ENCODE data around the gene PABPC1L. TPM values are rescaled to one million over a fixed set of nuclear protein-coding genes. Genes with fewer than 3 reads are reported as not detected.
"Not testable (repeated sequence)": the region's sequence is repeated elsewhere in the genome, so short reads cannot be mapped to it uniquely, and the experiment has no call there.

Gene PABPC1L
- total RNA-seq, 4 donors from 2014 or later: 2.2 to 13.5 (median 3.2) TPM

DNA sequence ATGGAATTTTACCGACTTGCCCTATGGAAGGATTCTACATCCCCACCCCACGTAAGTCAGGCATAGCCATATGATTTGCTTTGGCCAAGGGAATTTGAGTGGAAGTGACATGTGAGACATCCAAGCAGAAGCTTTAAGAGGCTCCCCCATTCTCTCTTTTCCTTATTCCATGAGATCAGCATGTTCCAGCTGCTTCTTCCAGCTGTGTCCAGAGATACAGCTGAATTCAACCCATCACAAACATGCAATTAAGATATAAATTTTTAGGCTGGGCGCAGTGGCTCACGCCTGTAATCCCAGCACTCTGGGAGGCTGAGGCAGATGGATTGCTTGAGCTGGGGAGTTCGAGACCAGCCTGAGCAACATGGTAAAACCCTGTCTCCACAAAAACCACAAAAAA is 40.4 kb upstream of the PABPC1L start:
- Histone ChIP-seq H3K4me1 (peaks cover 0 to 14% (median 0%) of the 10 kb centered on the region in 3 donors), H3K27me3 (no peaks in the 10 kb centered on the region), H3K4me3 (no peak overlapping the region), H3K36me3 (no peaks in the 10 kb centered on the region), H3K27ac (no peak overlapping the region), H3K9me3 (no peaks in the 10 kb centered on the region)
- TF ChIP-seq POLR2AphosphoS5 (IDR thresholded peaks at IDR 0.05) (no peak), POLR2A (IDR thresholded peaks at IDR 0.05) (no peak), CTCF (IDR thresholded peaks at IDR 0.05) (no peak), EP300 (IDR thresholded peaks at IDR 0.05) (no peak)
- 61 to 66% methylated on average over 4 to 5 of the region's 5 CpGs for WGBS, 2 donors (ENCODE audit: low coverage in 1 of 2)
- no peak for ATAC-seq

DNA sequence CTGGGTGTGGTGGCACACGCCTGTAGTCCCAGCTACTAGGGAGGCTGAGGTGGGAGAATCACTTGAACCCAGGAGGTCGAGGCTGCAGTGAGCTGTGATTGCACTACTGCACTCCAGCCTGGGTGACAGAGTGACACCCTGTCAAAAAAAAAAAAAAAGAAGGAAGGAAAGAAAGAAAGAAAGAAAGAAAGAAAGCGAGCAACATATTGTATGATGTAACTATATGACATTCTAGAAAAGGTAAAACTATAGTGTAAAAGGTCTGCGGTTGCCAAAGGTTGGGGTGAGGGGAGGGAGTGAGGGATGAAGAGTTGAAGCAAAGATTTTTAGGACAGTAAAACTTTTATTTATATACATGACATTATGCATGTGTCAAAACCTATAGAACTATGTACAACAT is 27.5 kb upstream of the PABPC1L start:
- H3K27ac ChIP-seq, ATAC-seq, H3K9me3 ChIP-seq, H3K36me3 ChIP-seq, H3K4me3 ChIP-seq, H3K27me3 ChIP-seq: not testable (repeated sequence)
- H3K4me1 ChIP-seq: peaks cover 4 to 23% (median 4%) of the 10 kb centered on the region in 3 donors
- 84 to 88% methylated on average over 4 of the region's 4 CpGs for WGBS, 2 donors (ENCODE audit: low coverage in 1 of 2)

DNA sequence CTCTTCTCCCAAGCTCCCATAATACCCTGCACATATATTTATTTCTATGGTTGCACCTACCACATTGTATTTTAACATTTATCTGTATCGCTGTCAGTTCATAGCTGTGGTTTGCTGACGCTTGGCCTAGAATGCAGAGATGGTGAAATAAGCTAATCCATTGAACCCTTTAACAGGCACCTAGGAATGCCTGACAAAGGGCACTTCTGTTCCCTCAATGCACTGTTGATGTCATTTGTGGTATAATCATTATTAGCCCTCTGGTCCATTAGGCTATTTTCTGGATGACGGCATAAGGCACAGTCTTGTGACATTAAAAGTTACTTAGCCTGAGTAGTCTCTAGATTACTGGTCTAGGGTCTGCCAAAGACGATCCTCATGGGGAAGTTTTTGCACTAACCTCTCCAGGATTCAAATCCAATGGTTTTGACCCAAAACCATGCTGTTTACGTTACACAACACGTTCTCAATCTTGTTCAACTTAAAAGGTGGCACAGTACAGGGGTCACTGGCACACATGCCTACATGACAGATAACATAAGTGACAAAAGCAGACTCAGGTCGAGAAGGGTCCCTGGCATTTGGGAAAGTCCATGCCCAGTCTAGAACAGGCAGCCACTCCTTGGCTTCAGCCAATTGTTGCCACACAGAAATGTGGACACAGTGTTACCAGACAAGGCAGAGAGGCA is 26.5 kb upstream of the PABPC1L start:
- TF ChIP-seq CTCF (IDR thresholded peaks at IDR 0.05): no peak
- TF ChIP-seq POLR2AphosphoS5 (IDR thresholded peaks at IDR 0.05): no peak
- no peak for TF ChIP-seq POLR2A (IDR thresholded peaks at IDR 0.05)
- TF ChIP-seq EP300 (IDR thresholded peaks at IDR 0.05): no peak
- no peak overlapping the region for H3K4me3 ChIP-seq
- H3K4me1 ChIP-seq: peaks cover 9 to 33% (median 10%) of the 10 kb centered on the region in 3 donors
- no peaks in the 10 kb centered on the region for H3K36me3 ChIP-seq
- H3K27me3 ChIP-seq: no peaks in the 10 kb centered on the region
- no peak overlapping the region for H3K27ac ChIP-seq
- WGBS, 2 donors (ENCODE audit: low coverage in 1 of 2): 75 to 96% methylated on average over 6 of the region's 7 CpGs
- H3K9me3 ChIP-seq: no peaks in the 10 kb centered on the region
- no peak for ATAC-seq

DNA sequence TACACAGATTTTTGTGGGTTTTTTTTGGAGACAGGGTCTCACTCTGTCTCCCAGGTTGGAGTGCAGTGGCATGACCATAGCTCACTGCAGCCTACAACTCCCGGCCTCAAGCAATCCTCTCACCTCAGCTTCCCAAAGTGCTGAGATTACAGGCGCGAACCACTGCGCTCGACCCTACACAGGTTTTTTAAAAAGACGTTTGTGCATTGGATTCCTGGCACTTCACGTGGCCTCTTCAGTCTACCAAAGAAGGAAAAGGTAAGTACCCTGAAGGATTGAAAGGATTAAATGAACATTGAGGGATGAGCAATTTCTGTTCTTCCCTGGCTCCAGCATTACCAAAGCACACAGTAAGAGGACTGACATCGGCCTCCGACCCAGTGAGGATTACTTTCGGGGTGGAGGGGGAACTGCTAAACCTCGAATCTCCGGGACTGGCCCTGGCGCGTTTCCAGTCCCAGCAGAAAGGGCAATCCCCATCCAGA is 24.9 kb upstream of the PABPC1L start:
- no peaks in the 10 kb centered on the region for H3K27me3 ChIP-seq
- H3K9me3 ChIP-seq: no peaks in the 10 kb centered on the region
- H3K4me1 ChIP-seq: peaks cover 15 to 48% (median 20%) of the 10 kb centered on the region in 3 donors
- ATAC-seq: no peak
- H3K4me3 ChIP-seq: peak overlapping the region; percentile 78 to 95
- 0 to 8% methylated on average over 9 to 13 of the region's 14 CpGs for WGBS, 2 donors (ENCODE audit: low coverage in 1 of 2)
- H3K27ac ChIP-seq: peak overlapping the region; percentile 32 to 99 (median 94)
- TF ChIP-seq CTCF (IDR thresholded peaks at IDR 0.05) (no peak), POLR2AphosphoS5 (IDR thresholded peaks at IDR 0.05) (no peak), EP300 (IDR thresholded peaks at IDR 0.05) (no peak), POLR2A (IDR thresholded peaks at IDR 0.05) (no peak)
- H3K36me3 ChIP-seq: no peaks in the 10 kb centered on the region

- WGBS, 2 donors (ENCODE audit: low coverage in 1 of 2): 0 to 3% methylated on average over 8 to 11 of the region's 88 CpGs
- H3K9me3 ChIP-seq: no peaks in the 10 kb centered on the region
- TF ChIP-seq EP300 (IDR thresholded peaks at IDR 0.05) (no peak), CTCF (IDR thresholded peaks at IDR 0.05) (peak in 2 of 4 experiments; percentile 36 to 40), POLR2AphosphoS5 (IDR thresholded peaks at IDR 0.05) (peak; percentile 80), POLR2A (IDR thresholded peaks at IDR 0.05) (peak; percentile 79 to 86)
- H3K27ac ChIP-seq: peak within 1 kb of the TSS; percentile 92 to 99 (median 96)
- no peaks in the 10 kb centered on the region for H3K27me3 ChIP-seq
- ATAC-seq: peak; percentile 99
- H3K36me3 ChIP-seq: no peaks in the 10 kb centered on the region
- peak within 1 kb of the TSS; percentile 78 to 95 for H3K4me3 ChIP-seq
- peaks cover 15 to 55% (median 21%) of the 10 kb centered on the region in 3 donors for H3K4me1 ChIP-seq
Observed at GRCh38 chr20:44885392-44886265, 24.2 kb upstream of the PABPC1L start, which contains the start of gene YWHAB. TSS of gene YWHAB (plus strand) at chr20:44885705. CDS start at chr20:44901534, 15,829 bp downstream.
